Suprapubic skin (tissue), 4 donors: Measurements from ENCODE around the gene PPME1. TPM values are rescaled to one million over a fixed set of nuclear protein-coding genes. Genes with fewer than 3 reads are reported as not detected.
"Not testable (repeated sequence)": the region's sequence is repeated elsewhere in the genome, so short reads cannot be mapped to it uniquely, and the experiment has no call there.

Experiments used
- DNase-seq, 2 donors: peaks; one replicate each; pipeline ENCODE4 v3.0.0-alpha.2; 2019; ENCODE audit warnings: low spot score in 2 of 2
- H3K27ac ChIP-seq: fragments of 200-600 bp; sonication (generic); one replicate; pipeline ENCODE4 v1.5.1; 2019
- H3K27me3 ChIP-seq: fragments of 200-600 bp; sonication (generic); one replicate; pipeline ENCODE4 v1.5.1; 2019
- H3K36me3 ChIP-seq: fragments of 200-600 bp; sonication (generic); one replicate; pipeline ENCODE4 v1.5.1; 2019
- H3K4me1 ChIP-seq: fragments of 200-600 bp; sonication (generic); one replicate; pipeline ENCODE4 v1.5.1; 2019
- H3K4me3 ChIP-seq: fragments of 200-600 bp; sonication (generic); one replicate; pipeline ENCODE4 v1.5.1; 2019; ENCODE audit warnings: mild to moderate bottlenecking
- H3K9me3 ChIP-seq: fragments of 200-600 bp; sonication (generic); one replicate; pipeline ENCODE4 v1.5.1; 2019
- EP300 ChIP-seq: sonication (generic); formaldehyde crosslinking; IDR thresholded peaks from one replicate; pipeline ENCODE4 v1.6.1; 2017; ENCODE audit warnings: antibody characterized with exemption
- POLR2A ChIP-seq, 2 donors: fragments of 450-650 bp; IDR thresholded peaks; one replicate each; pipeline ENCODE4 v1.6.1; 2017; ENCODE audit warnings: antibody characterized with exemption in 2 of 2, mild to moderate bottlenecking in 2 of 2, moderate library complexity in 2 of 2
- POLR2AphosphoS5 ChIP-seq, 3 donors: sonication (generic); formaldehyde crosslinking; IDR thresholded peaks; one replicate each; pipeline ENCODE4 v1.6.1; 2017; ENCODE audit warnings: antibody characterized with exemption in 3 of 3
- WGBS: methylation state at CpG from one replicate; pipeline ENCODE4 v1.1.5; 2018; 5-methylcytosine and 5-hydroxymethylcytosine counted together
- total RNA-seq, 4 donors: library from RNA; depleted of rRNA; stranded (reverse); fragments of >200 nt; gene quantifications; one replicate each; pipeline ENCODE4 v1.1.0, GENCODE V29; 2016
- TF ChIP-seq, protein P1 (sequence below), 2 donors: fragments of 200-600 bp in 1 of 2; fragments of 450-650 bp in 1 of 2; sonication (generic) in 1 of 2; IDR thresholded peaks; one replicate each; pipeline ENCODE4 v1.5.1; 2016 to 2019; ENCODE audit warnings: antibody characterized with exemption in 2 of 2, mild to moderate bottlenecking in 1 of 2, moderate library complexity in 1 of 2

The PPME1 gene
- total RNA-seq, 4 donors from 2014 or later, result 31.3 to 47.1 (median 40.6) TPM

DNA sequence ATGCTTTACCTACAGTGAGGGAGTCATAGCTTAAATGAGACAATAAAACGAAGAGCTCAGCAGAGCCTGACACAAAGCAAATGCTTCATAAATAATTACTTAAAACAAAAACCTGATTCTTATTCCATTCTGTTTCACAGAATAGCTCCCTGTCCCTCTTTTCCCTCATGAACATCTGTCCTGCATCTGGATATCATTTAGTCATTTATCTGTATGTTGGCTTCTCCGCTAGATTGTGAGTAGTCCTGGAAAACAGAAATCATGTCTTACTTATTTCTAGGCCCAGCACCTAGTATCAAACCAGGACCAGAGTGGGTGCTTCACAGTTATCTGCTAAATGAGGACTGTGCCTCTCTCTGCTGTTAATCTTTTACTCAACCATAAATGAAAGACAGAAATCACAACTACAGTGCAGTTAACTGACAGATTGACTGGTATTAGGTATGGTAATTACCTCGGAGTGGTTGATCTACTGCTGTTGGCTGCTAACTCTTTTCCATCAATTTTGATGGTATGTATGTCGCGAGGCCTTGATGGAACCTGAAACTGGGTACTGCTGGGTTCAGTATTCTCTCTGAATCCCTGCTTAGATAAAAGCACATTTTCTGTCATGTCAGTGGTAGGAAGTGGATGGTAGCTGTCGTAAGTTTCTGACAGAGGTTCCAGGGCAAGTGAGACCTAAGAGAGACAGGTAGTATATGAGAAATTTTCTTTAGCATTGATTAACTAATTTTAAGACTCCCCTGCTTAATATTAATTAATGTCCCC is 31.8 kb upstream of the PPME1 start:
- 84% methylated on average over 6 of the region's 6 CpGs for WGBS
- H3K36me3 ChIP-seq, result peaks cover 7% of the 10 kb centered on the region
- no peak for DNase-seq
- no peaks in the 10 kb centered on the region for H3K27me3 ChIP-seq
- TF ChIP-seq POLR2A (IDR thresholded peaks at IDR 0.05), result no peak
- no peak for TF ChIP-seq EP300
- TF ChIP-seq POLR2AphosphoS5 (IDR thresholded peaks at IDR 0.05), result no peak
- TF ChIP-seq, protein P1, sequence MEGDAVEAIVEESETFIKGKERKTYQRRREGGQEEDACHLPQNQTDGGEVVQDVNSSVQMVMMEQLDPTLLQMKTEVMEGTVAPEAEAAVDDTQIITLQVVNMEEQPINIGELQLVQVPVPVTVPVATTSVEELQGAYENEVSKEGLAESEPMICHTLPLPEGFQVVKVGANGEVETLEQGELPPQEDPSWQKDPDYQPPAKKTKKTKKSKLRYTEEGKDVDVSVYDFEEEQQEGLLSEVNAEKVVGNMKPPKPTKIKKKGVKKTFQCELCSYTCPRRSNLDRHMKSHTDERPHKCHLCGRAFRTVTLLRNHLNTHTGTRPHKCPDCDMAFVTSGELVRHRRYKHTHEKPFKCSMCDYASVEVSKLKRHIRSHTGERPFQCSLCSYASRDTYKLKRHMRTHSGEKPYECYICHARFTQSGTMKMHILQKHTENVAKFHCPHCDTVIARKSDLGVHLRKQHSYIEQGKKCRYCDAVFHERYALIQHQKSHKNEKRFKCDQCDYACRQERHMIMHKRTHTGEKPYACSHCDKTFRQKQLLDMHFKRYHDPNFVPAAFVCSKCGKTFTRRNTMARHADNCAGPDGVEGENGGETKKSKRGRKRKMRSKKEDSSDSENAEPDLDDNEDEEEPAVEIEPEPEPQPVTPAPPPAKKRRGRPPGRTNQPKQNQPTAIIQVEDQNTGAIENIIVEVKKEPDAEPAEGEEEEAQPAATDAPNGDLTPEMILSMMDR (IDR thresholded peaks at IDR 0.05), result no peak
- H3K27ac ChIP-seq, result peak overlapping the region; percentile 15
- no peaks in the 10 kb centered on the region for H3K9me3 ChIP-seq
- H3K4me1 ChIP-seq, result peaks cover 17% of the 10 kb centered on the region
- H3K4me3 ChIP-seq, result no peak overlapping the region

DNA sequence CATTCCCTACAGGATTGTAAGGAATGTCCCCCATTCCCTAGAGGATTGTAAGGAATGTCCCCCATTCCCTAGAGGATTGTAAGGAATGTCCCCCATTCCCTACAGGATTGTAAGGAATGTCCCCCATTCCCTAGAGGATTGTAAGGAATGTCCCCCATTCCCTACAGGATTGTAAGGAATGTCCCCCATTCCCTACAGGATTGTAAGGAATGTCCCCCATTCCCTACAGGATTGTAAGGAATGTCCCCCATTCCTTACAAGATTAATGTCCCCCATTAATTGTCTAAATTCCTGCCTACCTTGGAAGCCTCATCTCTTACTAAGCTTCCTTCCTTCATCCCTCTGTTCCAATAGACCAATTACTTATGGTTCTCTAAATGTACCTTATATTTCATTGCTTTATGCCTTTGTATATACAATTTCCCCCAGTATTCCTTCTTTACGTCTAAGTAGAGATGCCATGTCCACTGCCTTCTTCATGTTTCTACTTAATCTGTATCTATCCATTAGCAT is 31.1 kb upstream of the PPME1 start:
- H3K27ac ChIP-seq, H3K27me3 ChIP-seq, DNase-seq, H3K9me3 ChIP-seq, H3K36me3 ChIP-seq, H3K4me3 ChIP-seq: not testable (repeated sequence)
- 97% methylated on average over 1 of the region's 1 CpG for WGBS
- peaks cover 17% of the 10 kb centered on the region for H3K4me1 ChIP-seq

DNA sequence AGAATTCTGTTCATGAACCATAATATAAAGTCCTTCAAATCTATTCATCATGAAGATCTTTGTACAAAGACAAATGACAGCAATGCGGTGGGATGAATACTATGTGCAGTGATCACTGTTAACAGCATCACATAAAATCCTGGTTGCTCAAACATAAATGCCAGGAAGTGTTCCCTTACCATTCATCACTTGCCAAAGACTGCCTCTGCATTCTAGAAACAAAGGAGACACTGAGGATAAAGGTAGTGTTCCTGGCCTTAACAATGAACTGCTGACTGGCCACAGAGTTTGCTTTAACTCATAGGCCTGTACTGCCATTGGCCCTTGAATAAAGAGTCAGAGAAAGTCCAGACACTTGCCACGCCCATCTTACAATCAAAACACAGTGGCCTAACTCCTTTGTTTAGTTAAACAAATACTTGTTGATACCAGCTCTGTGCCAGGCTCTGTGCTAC is 29.8 kb upstream of the PPME1 start:
- no peaks in the 10 kb centered on the region for H3K9me3 ChIP-seq
- no peak overlapping the region for H3K27ac ChIP-seq
- no peaks in the 10 kb centered on the region for H3K27me3 ChIP-seq
- peaks cover 5% of the 10 kb centered on the region for H3K36me3 ChIP-seq
- 61% methylated on average over 2 of the region's 2 CpGs for whole genome bisulfite sequencing
- no peak for DNase-seq
- TF ChIP-seq EP300, result no peak
- no peak for TF ChIP-seq POLR2A (IDR thresholded peaks at IDR 0.05)
- TF ChIP-seq, protein P1 (IDR thresholded peaks at IDR 0.05), result no peak
- peaks cover 17% of the 10 kb centered on the region for H3K4me1 ChIP-seq
- no peak overlapping the region for H3K4me3 ChIP-seq

DNA sequence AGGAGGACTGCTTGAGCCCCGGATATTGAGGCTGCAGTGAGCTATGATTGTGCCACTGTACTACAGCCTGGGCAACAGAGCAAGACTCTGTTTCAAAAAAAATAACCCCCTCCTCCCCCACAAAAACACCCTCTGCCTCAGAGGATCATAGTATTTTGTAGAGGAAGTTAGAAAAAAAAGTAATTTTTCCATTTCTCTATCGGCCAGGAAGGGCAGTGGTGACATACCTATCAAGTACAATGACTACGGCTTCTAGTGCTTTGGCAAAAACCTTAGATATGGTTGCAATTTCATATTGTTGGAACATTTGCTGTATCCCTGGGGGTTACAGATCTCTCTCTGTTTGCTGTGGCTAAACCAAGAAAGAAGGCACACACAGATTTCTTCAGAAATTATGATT is 29.2 kb upstream of the PPME1 start:
- Histone ChIP-seq H3K9me3 (no peaks in the 10 kb centered on the region), H3K36me3 (no peaks in the 10 kb centered on the region), H3K4me1 (peaks cover 17% of the 10 kb centered on the region), H3K27me3 (no peaks in the 10 kb centered on the region), H3K27ac (no peak overlapping the region), H3K4me3 (no peak overlapping the region)
- TF ChIP-seq, protein P1 (IDR thresholded peaks at IDR 0.05), result no peak
- WGBS, result 88% methylated on average over 3 of the region's 3 CpGs
- no peak for DNase-seq

DNA sequence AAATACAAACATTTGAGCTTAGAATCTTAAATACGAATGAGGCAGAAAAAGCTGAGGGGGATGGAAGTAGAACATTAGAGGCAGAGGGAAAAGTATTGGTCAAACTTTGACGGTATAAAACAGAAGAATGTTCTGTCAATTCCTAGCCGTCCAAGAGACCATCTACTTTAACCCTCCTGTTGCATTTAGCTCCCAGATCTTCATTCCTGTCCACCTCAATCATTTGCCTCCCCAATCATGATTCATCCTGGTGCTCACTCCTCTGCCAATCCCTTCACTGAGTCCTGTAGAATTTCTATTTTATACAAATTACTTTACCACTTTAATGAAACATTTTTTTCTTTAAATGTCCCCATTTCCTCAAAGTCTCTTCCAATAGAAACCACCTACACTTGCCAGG is 28.5 kb upstream of the PPME1 start:
- Histone ChIP-seq H3K4me3 (no peak overlapping the region), H3K9me3 (no peaks in the 10 kb centered on the region), H3K4me1 (peaks cover 17% of the 10 kb centered on the region), H3K36me3 (no peaks in the 10 kb centered on the region), H3K27me3 (no peaks in the 10 kb centered on the region), H3K27ac (no peak overlapping the region)
- WGBS, result 87% methylated on average over 3 of the region's 3 CpGs
- TF ChIP-seq, protein P1 (IDR thresholded peaks at IDR 0.05), result no peak
- TF ChIP-seq EP300 (no peak), POLR2AphosphoS5 (IDR thresholded peaks at IDR 0.05) (no peak), POLR2A (IDR thresholded peaks at IDR 0.05) (no peak)
- DNase-seq, result no peak
